GM12891 (cell line): ENCODE results near the gene SPAG9.

ENCODE experiments used
- DNase-seq: peaks from one replicate; pipeline ENCODE4 v3.0.0; 2011; ENCODE audit warnings: low spot score; ENCODE audit not compliant: insufficient read length
- FAIRE-seq: peaks from 2 replicates; lab custom pipeline; 2011; peaks lifted over from hg19 to GRCh38; lab: Jason Lieb, UNC
- PAX5 ChIP-seq: IDR thresholded peaks from 2 replicates; pipeline ENCODE4 v1.6.1; 2011; ENCODE audit warnings: low read length, moderate library complexity, mild to moderate bottlenecking; ENCODE audit not compliant: insufficient read depth, severe bottlenecking
- POLR2A ChIP-seq: IDR thresholded peaks from 2 replicates; pipeline ENCODE4 v1.6.1; 2011; ENCODE audit warnings: low read depth, low read length, control low read depth
- POLR2AphosphoS5 ChIP-seq: IDR thresholded peaks from 2 replicates; pipeline ENCODE4 v1.6.1; 2011; ENCODE audit warnings: low read depth, low read length, control low read depth
- POU2F2 ChIP-seq: IDR thresholded peaks from 2 replicates; pipeline ENCODE4 v1.6.1; 2011; ENCODE audit warnings: low read depth, mild to moderate bottlenecking, control low read depth, low read length, moderate library complexity
- SPI1 ChIP-seq: IDR thresholded peaks from 2 replicates; pipeline ENCODE4 v1.6.1; 2011; ENCODE audit warnings: low read depth, low read length, control low read depth
- TAF1 ChIP-seq: IDR thresholded peaks from 2 replicates; pipeline ENCODE4 v1.6.1; 2011; ENCODE audit warnings: low read depth, low read length, control low read depth

The SPAG9 gene

DNA sequence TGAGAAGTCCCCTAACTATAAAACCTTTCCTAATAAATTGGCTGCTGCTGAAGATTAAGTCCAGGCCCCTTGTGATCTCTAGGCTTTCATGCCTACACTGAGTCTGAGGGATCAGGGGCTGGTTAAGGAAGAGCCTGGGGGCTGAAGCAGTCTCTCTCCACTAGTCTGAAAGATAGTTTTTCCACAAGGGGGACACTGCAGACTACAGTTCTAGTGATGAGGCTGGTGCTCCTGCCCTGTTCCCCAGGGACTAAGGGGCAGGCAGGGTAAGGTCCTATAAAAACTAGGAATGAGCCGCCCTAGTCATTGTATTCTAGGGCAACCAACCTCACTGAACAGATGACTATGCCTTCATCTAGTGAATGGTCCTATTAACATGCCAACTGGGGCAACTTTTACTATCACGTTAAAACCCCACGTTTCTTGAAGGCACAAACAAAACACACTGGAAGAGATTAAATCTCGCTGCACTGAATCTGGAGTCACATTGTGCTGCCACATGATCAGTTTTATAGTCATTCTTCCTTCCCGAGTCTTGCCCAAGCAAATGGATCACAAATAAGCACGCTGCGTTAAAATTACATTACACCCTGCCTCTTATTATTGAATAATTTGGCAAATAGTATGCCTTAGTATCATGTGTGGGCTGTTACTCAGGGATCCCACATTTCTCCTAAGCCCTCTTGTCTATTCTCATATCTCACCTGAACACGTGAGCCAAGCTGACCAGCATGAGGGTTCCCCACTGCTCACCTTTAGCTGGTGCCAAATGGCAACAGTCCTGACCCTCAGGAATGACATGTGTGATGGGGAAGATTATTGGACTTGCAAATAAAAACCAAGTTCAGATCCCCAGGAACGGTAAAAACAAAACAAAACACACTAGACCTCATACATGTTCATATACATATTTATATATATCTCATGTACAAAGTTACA, 159.1 kb downstream of the SPAG9 start:
- TF ChIP-seq TAF1 = no peak
- TF ChIP-seq SPI1 = no peak
- no peak for TF ChIP-seq POLR2A
- TF ChIP-seq POLR2AphosphoS5 = no peak
- no peak for TF ChIP-seq POU2F2
- no peak for TF ChIP-seq PAX5
- no peak for DNase-seq
- no peak for FAIRE-seq

DNA sequence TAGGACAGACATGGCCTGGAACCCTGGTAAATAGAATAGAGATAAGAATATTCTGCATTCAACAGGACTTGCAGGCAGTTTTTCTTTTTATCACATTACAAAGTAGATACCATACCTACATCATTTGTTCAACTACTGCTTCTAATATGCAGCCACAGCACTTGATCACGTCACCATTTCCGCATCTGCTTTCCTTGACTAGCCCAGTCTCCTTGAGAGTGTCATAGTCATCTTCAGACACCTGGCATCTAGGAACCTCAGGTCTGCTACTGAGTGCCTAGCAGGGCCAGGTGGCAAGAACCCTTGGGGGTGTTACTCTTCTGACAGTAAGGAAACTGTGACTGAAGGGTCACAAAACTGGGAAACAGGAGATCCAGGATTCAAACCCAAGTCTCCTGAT, 161.3 kb downstream of the SPAG9 start:
- FAIRE-seq = no peak
- TF ChIP-seq POLR2AphosphoS5 = 0 out of 2 replicates have a peak, but pooled peaks have one; percentile 9
- TF ChIP-seq PAX5 = no peak
- no peak for DNase-seq

DNA sequence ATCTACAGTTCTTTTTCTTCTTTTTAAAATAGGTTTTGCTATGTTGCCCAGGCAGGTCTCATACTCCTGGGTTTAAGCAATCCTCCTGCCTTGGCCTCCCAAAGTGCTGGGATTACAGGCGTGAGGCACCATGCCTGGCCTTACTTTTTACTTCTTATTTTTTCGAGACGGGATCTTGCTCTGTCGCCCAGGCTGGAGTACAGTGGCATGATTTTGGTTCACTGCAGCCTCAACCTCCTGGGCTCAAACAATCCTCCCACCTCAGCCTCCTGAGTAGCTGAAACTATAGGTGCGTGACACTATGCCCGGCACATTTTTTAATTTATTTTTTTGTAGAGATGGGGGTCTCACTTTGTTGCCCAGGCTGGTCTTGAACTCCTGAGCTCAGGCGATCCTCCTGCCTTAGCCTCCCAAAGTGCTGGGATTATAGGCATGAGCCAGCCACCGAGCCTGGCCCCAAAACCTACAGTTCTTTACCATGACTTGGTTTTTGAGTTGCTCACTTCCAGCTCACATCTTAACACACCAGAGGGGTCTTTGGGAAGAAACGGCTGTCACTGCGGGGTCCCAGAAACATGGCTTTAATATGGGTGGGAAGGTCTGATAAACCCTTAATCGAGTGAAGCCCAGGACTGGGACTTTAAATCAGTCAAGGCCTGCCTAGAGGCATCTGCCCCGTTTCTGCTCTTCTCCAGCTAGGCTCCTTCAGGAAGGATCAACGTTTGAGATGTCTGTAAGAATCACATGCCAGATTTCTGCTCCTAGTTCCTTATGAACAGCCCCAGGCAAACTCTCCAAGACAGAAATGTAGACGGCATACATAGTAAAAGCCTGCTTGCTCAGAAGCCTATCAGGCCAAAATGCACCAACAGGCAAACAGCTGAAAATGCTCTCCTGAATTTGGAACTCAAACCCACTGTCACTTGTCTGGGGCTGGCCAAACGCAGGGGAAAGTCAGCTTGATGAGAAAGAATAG, 162.8 kb downstream of the SPAG9 start:
- TF ChIP-seq POU2F2 (no peak), POLR2A (no peak), TAF1 (no peak), PAX5 (no peak), SPI1 (no peak), POLR2AphosphoS5 (no peak)
- FAIRE-seq (no peak), DNase-seq (no peak)

DNA sequence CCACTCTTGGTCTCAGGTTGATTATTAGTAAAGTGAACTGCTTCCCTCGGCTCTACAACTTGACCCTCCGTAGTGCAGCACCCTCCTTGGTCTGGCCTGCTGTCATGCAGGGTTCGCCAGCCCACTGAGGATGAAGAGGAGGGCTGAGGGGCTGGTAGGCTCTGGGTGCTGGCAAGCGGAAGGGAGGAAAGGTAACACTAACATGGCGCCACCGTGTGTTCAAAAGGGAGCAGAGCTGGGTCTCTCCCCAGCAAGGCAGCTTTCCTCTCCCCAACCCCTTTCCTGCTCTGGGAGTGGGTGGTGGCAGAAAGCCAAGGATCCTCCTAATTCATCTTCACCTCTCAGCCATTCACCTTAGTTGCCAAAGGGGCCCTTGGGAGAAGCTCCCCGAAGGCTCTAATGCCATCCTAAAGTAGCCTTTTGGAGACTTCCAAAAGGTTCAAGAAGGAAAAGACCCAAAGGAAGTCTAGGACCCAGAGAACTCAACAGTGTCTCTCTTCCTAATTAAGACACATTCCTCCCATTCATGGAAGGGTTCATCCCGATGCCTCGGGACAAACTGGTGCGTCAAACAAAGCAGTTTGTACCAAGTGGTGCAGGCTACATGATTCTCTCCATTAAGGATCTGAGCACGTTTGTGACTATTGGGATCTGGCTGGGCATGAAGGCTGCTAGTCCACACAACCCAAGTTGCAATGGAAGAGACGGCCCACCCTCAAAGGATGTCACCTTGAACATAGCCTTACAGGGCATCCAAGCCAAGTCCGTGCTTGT, 163.7 kb downstream of the SPAG9 start:
- FAIRE-seq = peak; percentile 92
- no peak for DNase-seq
- TF ChIP-seq SPI1 (no peak), POLR2AphosphoS5 (no peak), PAX5 (no peak)

DNA sequence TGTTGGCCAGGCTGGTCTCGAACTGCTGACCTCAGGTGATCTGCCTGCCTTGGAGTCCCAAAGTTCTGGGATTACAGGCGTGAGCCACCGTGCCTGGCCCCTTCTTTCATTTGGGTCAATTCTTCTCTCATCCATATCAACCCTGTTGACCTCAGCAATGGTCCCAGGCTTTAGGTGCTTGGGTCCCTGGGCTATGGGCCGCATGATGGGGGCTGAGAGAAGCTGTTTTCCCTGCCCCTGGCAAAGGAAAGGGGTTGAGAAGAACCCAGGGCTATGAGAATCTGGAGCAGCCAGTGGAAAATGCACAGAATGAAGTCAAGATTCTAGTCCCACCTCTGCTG, 164.3 kb downstream of the SPAG9 start:
- DNase-seq (no peak), FAIRE-seq (no peak)
- TF ChIP-seq SPI1 = no peak
- no peak for TF ChIP-seq POU2F2
- TF ChIP-seq TAF1 = no peak
- TF ChIP-seq POLR2A = no peak
- no peak for TF ChIP-seq POLR2AphosphoS5
- no peak for TF ChIP-seq PAX5

DNA sequence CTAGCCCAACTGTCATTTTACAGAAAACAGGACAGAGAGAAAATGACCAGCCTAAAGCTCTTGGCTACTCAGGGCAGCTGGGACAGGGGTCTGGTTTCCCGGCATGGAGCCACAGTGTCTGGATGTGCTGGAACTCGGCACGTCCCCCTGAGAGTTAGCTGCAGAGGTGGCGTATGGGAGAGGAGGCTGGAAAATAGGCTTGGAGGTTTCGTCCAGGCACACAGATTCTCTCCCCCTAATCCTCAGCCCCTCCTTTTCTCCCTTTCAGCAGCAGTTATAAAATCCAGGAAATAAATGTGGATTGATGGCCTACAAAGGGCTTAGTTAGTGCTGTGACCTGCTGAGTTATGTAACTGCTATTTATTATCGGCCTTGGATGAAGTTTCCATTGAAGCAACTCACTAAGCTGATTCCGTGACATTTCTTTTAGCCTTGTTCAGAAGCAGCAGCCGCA, 165.0 kb downstream of the SPAG9 start:
- no peak for TF ChIP-seq PAX5
- TF ChIP-seq POLR2AphosphoS5 = no peak
- TF ChIP-seq SPI1 = no peak
- TF ChIP-seq POLR2A = no peak
- TF ChIP-seq POU2F2 = no peak
- no peak for TF ChIP-seq TAF1
- FAIRE-seq (no peak), DNase-seq (no peak)

DNA sequence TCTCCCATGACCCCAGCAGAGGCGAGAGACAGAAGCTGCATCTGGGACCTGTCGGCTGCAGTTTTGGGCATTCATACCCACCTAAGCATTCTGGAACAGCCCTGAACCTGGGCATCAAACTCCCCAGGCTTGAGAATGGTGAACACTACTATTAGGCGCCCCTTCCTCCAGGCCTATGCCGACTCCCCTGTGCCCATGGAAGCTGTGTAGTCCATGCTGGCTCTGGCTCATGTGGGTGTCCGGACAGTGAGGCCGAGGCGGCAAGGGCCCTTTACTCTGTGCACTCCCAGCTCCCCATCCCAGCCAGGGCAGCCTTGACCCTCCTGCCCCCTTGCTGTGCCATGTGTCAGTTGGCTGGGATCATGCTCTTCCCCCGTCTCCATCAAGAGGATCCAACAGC, 165.5 kb downstream of the SPAG9 start:
- DNase-seq = no peak

DNA sequence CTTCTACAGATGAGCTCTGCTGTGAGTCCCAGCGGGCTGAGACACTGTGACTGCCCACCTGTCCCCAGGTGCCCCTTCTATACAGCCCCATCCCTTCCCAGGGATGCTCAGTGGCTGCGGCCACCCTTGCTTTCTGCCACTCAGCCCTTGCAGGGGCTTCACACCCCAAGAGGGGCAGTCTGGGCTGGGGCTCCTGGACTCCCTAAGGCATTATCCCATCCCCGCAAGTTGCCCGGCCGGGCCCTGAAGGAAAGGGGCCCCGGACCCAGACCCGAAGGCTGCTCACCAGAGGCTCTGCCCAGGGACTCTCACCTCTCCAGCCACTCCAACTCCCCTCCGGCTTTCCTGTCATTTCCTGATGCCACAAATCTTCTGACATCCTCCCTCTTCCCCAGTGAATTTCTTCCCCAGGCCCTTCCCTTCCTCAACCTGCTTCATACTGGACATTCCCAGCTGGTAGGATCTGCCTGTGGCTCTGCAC, 166.0 kb downstream of the SPAG9 start:
- DNase-seq (no peak), FAIRE-seq (no peak)
- TF ChIP-seq POU2F2 (no peak), SPI1 (no peak), POLR2AphosphoS5 (no peak), PAX5 (no peak), POLR2A (no peak), TAF1 (no peak)

More for the DNA sequence above, 165.5 kb downstream of the SPAG9 start:
- no peak for FAIRE-seq
- TF ChIP-seq POU2F2 (no peak), POLR2A (no peak), POLR2AphosphoS5 (no peak), PAX5 (no peak), SPI1 (no peak), TAF1 (no peak)

DNA sequence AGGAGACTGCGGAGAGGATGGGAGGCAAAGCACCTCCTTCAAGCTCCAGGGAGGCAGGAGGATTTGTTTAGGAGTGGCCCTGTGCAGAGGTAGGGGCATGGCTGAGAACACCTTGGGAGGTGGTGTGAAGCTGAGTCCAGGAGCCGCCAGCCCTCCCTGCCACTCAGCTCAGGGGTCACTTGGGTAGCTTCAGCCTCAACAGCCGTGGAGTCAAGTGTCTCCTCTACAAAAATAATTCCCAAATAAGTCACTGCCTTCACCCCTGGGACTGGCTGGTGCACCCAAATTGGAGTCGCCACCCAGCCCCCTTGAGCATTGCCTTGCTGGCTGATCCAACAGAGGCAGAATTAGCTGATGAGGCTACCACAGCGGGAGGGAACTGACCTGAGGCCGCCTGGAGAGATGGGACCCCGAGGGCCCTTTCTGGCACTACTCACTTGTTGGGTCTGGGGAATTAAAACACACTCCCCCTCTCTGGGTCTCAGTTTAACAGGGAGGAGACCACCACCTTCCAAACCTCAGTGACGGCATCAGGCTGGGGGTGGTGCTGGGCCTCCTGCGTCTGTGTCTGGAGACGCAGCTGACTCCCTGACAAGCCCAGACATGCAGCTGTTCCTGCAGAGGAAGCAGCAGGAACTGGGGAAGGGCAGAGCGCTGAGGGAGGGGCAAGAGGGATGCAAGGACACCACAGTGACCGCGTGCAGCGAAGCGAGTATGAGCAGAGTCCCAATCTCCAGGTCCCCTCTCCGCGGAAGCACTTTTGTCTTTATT, 166.7 kb downstream of the SPAG9 start:
- no peak for TF ChIP-seq POLR2A
- TF ChIP-seq SPI1 = peak; percentile 21; the same call in 1 of the 2 replicates
- TF ChIP-seq PAX5 = no peak
- TF ChIP-seq POU2F2 = no peak
- DNase-seq (no peak), FAIRE-seq (no peak)
